Stomach (tissue), 4 donors: ENCODE measurements around the gene KLK8.

ENCODE experiments used
- CTCF ChIP-seq, 7 experiments: fragments of 450-650 bp in 4 of 7; fragments of 200-600 bp in 3 of 7; sonication (generic) in 3 of 7; IDR thresholded peaks; one replicate each; pipeline ENCODE4 v1.5.1; 2016 to 2019; ENCODE audit warnings: antibody characterized with exemption in 7 of 7, control low read depth in 2 of 7, mild to moderate bottlenecking in 1 of 7
- EP300 ChIP-seq: sonication (generic); formaldehyde crosslinking; IDR thresholded peaks from one replicate; pipeline ENCODE4 v1.6.1; 2017; ENCODE audit warnings: antibody characterized with exemption
- POLR2A ChIP-seq, 4 donors: fragments of 450-650 bp; IDR thresholded peaks; one replicate each; pipeline ENCODE4 v1.6.1; 2016; ENCODE audit warnings: antibody characterized with exemption in 4 of 4, control low read depth in 2 of 4, mild to moderate bottlenecking in 1 of 4, moderate library complexity in 1 of 4

- TF ChIP-seq CTCF (IDR thresholded peaks at IDR 0.05) (no peak), POLR2A (IDR thresholded peaks at IDR 0.05) (no peak), EP300 (no peak)
These were observed 45.6 kb upstream of the KLK8 start for GRCh38 chr19:51047031-51047335.
